ENCODE data around the gene HSPG2. TPM values are rescaled to one million over a fixed set of nuclear protein-coding genes. Genes with fewer than 3 reads are reported as not detected.

The HSPG2 gene
- total RNA-seq, 1 donor from 2014 or later, result 221 TPM

DNA sequence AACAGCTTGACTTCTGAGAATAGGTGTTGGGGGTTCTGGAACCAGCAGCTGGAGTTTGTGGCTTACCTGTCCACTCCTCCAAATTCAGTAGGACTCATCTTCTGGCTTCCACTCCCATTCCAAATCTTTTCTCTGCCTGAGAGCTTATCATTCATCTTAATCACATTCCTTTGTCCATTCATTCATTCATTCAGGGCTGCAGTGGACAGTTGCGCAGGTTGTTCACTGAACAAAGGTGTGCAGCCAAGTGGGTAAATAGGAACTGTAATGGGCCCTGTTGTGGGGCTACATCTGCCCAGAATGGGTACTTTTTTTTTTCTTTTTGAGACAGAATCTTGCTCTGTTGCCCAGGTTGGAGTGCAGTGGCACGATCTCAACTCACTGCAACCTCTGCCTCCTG lies 3.4 kb upstream of the HSPG2 start:
- Mint-ChIP-seq H3K9me3 (no peaks in the 10 kb centered on the region), H3K27ac (peak overlapping the region; percentile 96), H3K4me1 (peaks cover 51% of the 10 kb centered on the region), H3K4me3 (no peak overlapping the region), H3K36me3 (no peaks in the 10 kb centered on the region), H3K27me3 (ENCODE audit: low read depth) (no peaks in the 10 kb centered on the region)
- DNase-seq (ENCODE audit: low spot score in 2 of 2, unreplicated experiment in 2 of 2), result no peak
- TF ChIP-seq, protein P1, sequence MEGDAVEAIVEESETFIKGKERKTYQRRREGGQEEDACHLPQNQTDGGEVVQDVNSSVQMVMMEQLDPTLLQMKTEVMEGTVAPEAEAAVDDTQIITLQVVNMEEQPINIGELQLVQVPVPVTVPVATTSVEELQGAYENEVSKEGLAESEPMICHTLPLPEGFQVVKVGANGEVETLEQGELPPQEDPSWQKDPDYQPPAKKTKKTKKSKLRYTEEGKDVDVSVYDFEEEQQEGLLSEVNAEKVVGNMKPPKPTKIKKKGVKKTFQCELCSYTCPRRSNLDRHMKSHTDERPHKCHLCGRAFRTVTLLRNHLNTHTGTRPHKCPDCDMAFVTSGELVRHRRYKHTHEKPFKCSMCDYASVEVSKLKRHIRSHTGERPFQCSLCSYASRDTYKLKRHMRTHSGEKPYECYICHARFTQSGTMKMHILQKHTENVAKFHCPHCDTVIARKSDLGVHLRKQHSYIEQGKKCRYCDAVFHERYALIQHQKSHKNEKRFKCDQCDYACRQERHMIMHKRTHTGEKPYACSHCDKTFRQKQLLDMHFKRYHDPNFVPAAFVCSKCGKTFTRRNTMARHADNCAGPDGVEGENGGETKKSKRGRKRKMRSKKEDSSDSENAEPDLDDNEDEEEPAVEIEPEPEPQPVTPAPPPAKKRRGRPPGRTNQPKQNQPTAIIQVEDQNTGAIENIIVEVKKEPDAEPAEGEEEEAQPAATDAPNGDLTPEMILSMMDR (IDR thresholded peaks at IDR 0.05; ENCODE audit: unreplicated experiment), result no peak

DNA sequence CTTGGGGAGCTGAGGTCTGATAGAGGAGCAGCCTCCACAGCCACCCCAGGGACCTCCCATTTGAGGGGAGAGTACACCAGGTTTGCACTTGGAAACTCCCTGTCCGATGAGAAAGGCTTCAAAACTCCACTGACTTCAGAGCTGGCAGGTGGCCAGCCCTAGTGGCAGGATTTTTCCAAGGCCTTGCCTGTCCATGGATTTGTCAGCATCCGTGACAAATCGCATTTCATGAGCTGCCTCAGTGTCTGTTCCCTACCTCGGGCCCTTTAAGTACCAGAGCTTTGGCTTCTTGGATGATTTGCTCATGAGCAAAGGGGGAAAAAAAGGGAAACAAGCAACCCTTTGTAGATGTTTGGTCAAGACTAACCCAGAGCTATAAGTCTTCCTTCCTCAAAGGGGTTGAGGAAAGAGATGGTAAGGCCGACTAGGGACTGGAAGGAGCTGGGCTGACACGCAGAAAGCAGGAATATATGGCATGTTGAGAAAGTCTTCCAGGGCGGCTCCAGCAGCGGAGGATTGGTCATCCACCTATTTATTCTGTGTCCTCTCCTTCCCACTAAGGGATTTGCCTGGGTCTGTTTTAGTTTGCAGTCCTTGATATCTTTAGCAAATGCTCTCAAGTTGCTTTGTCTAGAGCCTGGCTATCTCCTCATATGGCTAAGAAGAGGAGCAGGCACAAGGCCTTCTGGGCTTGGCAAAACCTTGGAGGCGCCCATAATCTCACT lies 2.7 kb upstream of the HSPG2 start:
- DNase-seq (ENCODE audit: low spot score in 2 of 2, unreplicated experiment in 2 of 2), result peak; percentile 69 to 87
- H3K4me3 Mint-ChIP-seq, result no peak overlapping the region
- peaks cover 55% of the 10 kb centered on the region for H3K4me1 Mint-ChIP-seq
- H3K27ac Mint-ChIP-seq, result peak overlapping the region; percentile 96
- H3K27me3 Mint-ChIP-seq (ENCODE audit: low read depth), result no peaks in the 10 kb centered on the region
- H3K9me3 Mint-ChIP-seq, result no peaks in the 10 kb centered on the region
- TF ChIP-seq, protein P1 (IDR thresholded peaks at IDR 0.05; ENCODE audit: unreplicated experiment), result peak; percentile 25
- H3K36me3 Mint-ChIP-seq, result no peaks in the 10 kb centered on the region

- H3K9me3 Mint-ChIP-seq, result no peaks in the 10 kb centered on the region
- no peak for DNase-seq (ENCODE audit: low spot score in 2 of 2, unreplicated experiment in 2 of 2)
- peaks cover 50% of the 10 kb centered on the region for H3K4me1 Mint-ChIP-seq
- no peaks in the 10 kb centered on the region for H3K36me3 Mint-ChIP-seq
- H3K27ac Mint-ChIP-seq, result peak overlapping the region; percentile 96
- TF ChIP-seq, protein P1 (IDR thresholded peaks at IDR 0.05; ENCODE audit: unreplicated experiment), result no peak
- peak overlapping the region; percentile 55 for H3K4me3 Mint-ChIP-seq
- H3K27me3 Mint-ChIP-seq (ENCODE audit: low read depth), result no peaks in the 10 kb centered on the region
These were observed 1.8 kb upstream of the HSPG2 start for GRCh38 chr1:21938732-21939538.

DNA sequence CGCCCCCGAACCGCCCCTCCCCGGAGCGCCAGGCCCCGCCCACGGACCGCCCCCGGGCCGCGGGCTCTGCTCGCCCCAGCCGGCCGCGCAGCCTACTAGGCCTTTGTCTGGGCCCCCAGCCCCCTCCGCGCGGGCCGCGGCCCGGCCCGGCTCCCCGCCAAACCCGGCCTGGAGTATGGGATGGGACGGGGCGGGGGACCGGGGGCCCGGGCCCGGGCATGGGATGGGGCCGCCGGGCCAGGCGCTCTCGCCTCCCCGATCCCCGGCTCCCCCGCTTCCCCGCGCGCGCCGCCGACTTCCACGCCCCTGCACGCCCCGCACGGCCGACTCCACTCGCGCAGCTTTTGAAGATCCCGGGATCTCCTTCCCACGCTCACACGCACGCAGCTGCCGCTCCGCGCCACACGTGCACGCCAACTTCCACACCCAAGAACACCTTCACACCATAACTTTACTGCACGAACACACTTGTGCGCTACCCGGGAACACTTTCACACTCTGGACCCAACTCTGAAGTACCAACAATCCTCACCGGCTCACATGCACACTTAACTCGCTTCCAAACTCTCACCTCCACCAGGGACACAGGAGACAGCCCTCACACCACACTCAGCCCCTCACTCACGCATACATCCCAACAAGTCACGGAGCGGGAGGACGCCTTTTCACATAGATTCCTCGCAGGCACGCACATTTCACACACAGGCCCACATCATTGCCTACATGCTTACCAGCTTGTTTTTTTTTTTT lies 437 bp upstream of the HSPG2 start:
- H3K27me3 Mint-ChIP-seq (ENCODE audit: low read depth), result no peaks in the 10 kb centered on the region
- peaks cover 60% of the 10 kb centered on the region for H3K4me1 Mint-ChIP-seq
- peak overlapping the region; percentile 89 for H3K27ac Mint-ChIP-seq
- peak overlapping the region; percentile 69 for H3K4me3 Mint-ChIP-seq
- peak; percentile 81 to 85 for DNase-seq (ENCODE audit: low spot score in 2 of 2, unreplicated experiment in 2 of 2)
- TF ChIP-seq, protein P1 (IDR thresholded peaks at IDR 0.05; ENCODE audit: unreplicated experiment), result no peak
- H3K9me3 Mint-ChIP-seq, result no peaks in the 10 kb centered on the region
- no peaks in the 10 kb centered on the region for H3K36me3 Mint-ChIP-seq

- Mint-ChIP-seq H3K9me3 (no peaks in the 10 kb centered on the region), H3K4me3 (peak overlapping the region; percentile 76), H3K27ac (peak overlapping the region; percentile 97), H3K36me3 (no peaks in the 10 kb centered on the region), H3K4me1 (peaks cover 69% of the 10 kb centered on the region), H3K27me3 (ENCODE audit: low read depth) (no peaks in the 10 kb centered on the region)
- peak in 1 of 2 experiments; percentile 55 for DNase-seq (ENCODE audit: low spot score in 2 of 2, unreplicated experiment in 2 of 2)
- TF ChIP-seq, protein P1 (IDR thresholded peaks at IDR 0.05; ENCODE audit: unreplicated experiment), result no peak
These were observed 611 bp downstream of the HSPG2 start for GRCh38 chr1:21936366-21937031.

All from mesothelial cell of epicardium (in vitro differentiated cells).